Activated CD4-positive, CD25-positive, alpha-beta regulatory T cell treated with anti-CD3 and anti-CD28 coated beads, Interleukin-2, amount 50 U/mL, for 24 hours (primary cell): ENCODE measurements around the gene DCLK1.
"Not testable (repeated sequence)": the region's sequence is repeated elsewhere in the genome, so short reads cannot be mapped to it uniquely, and the experiment has no call there.

ENCODE experiments used
- ATAC-seq, 2 donors: fragments of 150-1000 bp; cut with Tn5 transposase; one replicate each; pipeline ENCODE4 v1.10.0; 2021; ENCODE audit warnings: mild to moderate bottlenecking in 1 of 2, moderate library complexity in 1 of 2

Gene DCLK1

GRCh38 chr13:36031490-36031889 lies 99.7 kb downstream of the DCLK1 start:
- ATAC-seq: no peak

GRCh38 chr13:36030670-36031331 lies 100.4 kb downstream of the DCLK1 start:
- no peak for ATAC-seq

- ATAC-seq: no peak
Observed at GRCh38 chr13:36029166-36029565, 102.0 kb downstream of the DCLK1 start.

- ATAC-seq: no peak
Observed at GRCh38 chr13:36028359-36029025, 102.7 kb downstream of the DCLK1 start.

- no peak for ATAC-seq
Observed at GRCh38 chr13:36026531-36026930, 104.7 kb downstream of the DCLK1 start.

GRCh38 chr13:36014763-36015162 lies 116.4 kb downstream of the DCLK1 start:
- ATAC-seq: no peak

GRCh38 chr13:36006894-36007675 lies 124.1 kb downstream of the DCLK1 start:
- ATAC-seq: no peak

GRCh38 chr13:36006347-36006746 lies 124.8 kb downstream of the DCLK1 start:
- no peak for ATAC-seq

GRCh38 chr13:36001561-36001960 lies 129.6 kb downstream of the DCLK1 start:
- no peak for ATAC-seq

GRCh38 chr13:36000028-36000427 lies 131.2 kb downstream of the DCLK1 start:
- no peak for ATAC-seq

GRCh38 chr13:35996360-35996759 lies 134.8 kb downstream of the DCLK1 start:
- ATAC-seq: no peak

- ATAC-seq: no peak
Observed at GRCh38 chr13:35995136-35995535, 136.0 kb downstream of the DCLK1 start.

GRCh38 chr13:35994131-35994966 lies 136.8 kb downstream of the DCLK1 start:
- no peak for ATAC-seq

GRCh38 chr13:35993686-35994085 lies 137.5 kb downstream of the DCLK1 start:
- ATAC-seq: no peak

GRCh38 chr13:35992964-35993363 lies 138.2 kb downstream of the DCLK1 start:
- ATAC-seq: no peak

- ATAC-seq: no peak
Observed at GRCh38 chr13:35990196-35990595, 141.0 kb downstream of the DCLK1 start.

GRCh38 chr13:35988648-35989081 lies 142.5 kb downstream of the DCLK1 start:
- ATAC-seq: no peak

GRCh38 chr13:35987572-35988513 lies 143.3 kb downstream of the DCLK1 start:
- no peak for ATAC-seq

- no peak for ATAC-seq
Observed at GRCh38 chr13:35984776-35985453, 146.3 kb downstream of the DCLK1 start.

- no peak for ATAC-seq
Observed at GRCh38 chr13:35984287-35984686, 146.9 kb downstream of the DCLK1 start.

GRCh38 chr13:35983703-35984102 lies 147.5 kb downstream of the DCLK1 start:
- not testable (repeated sequence) for ATAC-seq
